Stimulated activated CD4-positive, alpha-beta T cell treated with anti-CD3 and anti-CD28 coated beads, Interleukin-4, amount 100 ng/mL, for 1 hour (primary cell): ENCODE results near the gene COMT.

Experiments
- DNase-seq: peaks from one replicate; pipeline ENCODE4 v3.0.0-alpha.2; 2020

The COMT gene

DNA sequence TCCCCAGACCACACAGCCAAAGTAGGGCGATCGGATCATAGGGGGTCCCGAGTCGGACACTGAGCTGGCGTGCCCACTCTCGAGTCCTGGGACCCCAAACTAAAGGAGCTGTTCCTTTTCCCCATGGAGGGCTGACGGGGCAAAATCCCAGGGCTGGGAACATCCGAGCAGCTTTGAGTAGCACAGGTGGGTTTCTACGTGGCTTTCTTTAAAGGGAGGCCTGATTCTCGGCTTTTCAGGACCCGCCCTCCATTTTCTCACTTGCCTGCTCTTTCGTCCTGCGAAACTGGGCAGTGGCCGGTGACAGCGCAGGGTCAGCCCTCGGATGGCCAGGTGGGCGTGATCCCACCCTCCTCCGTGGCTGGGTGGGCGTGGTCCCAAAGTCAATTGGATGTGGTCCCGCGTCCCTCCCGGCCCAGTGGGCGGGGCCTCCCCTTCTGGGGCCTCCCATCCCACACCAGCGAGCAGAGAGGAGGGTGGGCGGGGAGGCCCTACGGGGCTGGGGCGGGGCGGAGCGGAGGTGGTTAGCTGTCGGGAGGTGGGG is 17.5 kb downstream of the COMT start:
- DNase-seq = no peak

DNA sequence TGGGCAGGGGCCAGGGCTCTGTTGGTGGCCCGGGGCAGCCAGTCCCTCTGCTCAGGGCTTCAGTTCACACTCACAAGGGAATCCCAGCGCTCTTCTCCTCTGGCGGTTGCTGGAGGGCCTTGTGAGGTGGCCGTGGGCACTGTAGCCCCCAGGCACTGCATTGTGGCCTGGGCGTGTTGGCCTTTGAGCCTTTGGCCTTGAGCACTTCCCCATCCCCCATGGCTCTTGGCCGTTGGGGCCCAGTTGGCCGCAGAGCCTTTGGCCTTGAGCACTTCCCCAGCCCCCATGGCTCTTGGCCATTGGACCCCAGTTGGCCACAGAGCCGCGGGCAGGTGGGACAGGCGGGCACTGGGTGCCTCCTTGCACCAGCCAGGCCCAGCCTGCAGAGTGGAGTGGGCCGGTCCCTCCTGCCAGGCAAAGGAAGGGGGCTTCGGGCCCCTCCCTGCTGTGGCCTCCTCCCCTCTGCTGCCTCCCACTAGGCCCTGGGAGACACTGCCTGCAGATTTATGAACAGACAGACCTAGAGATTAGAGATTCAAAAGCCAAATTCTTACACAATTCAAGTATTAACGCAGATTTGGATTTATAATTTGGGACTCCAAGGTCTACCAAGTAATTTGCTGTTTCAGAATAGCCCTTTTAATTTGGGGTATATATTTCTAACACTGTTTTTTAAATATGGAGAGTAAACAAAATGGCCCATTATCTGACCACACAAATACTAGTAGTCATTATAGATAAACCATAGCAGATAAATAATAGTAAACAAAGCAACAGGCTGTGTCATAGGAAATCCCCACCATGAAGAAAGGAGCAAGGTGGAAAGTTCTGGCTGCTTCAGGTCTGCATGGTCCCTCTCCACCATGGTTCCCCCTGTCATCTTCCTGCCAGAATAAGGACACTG is 18.3 kb downstream of the COMT start:
- DNase-seq = no peak

- DNase-seq = no peak
Observed at GRCh38 chr22:19960491-19961200, 19.1 kb downstream of the COMT start.

DNA sequence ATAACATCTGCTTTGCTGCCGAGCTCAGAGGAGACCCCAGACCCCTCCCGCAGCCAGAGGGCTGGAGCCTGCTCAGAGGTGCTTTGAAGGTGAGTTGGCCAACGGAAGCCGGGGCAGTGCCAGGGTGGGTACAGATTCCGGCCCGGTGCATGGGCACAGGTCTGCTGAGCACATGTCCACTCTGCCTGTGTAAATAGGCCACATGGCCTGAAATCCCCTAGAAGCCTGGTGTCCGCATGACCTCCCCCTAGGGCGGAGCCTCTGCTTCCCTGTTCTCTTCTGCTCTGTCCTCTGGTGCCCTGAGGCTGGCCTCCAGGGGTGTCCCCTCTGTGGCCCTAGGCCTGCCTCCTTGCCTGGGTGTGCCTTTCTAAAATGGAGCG is 19.6 kb downstream of the COMT start:
- no peak for DNase-seq

DNA sequence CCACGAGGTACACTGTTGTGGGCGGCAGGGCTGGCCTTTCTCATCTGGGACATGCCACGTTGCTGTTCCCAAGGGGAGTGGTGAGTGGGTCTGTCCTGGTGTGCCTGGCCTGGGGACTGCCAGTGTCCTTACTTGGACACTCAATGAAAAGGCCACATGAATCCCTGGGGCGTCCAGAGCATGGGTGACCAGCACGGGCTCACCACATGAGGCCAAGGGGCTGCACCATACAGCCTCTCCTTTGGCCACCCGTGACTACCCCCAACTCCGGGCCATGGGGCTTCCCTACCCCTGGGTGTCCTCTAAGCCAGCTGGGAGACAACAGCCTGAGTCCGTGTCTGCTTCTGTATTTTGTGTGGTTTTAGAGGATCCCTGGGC is 20.3 kb downstream of the COMT start:
- no peak for DNase-seq

- peak; percentile 54 for DNase-seq
Observed at GRCh38 chr22:19962246-19962908, 20.8 kb downstream of the COMT start.

GRCh38 chr22:19962909-19963806 is 21.6 kb downstream of the COMT start:
- peak; percentile 20 for DNase-seq

GRCh38 chr22:19963863-19964642 is 22.5 kb downstream of the COMT start:
- no peak for DNase-seq

DNA sequence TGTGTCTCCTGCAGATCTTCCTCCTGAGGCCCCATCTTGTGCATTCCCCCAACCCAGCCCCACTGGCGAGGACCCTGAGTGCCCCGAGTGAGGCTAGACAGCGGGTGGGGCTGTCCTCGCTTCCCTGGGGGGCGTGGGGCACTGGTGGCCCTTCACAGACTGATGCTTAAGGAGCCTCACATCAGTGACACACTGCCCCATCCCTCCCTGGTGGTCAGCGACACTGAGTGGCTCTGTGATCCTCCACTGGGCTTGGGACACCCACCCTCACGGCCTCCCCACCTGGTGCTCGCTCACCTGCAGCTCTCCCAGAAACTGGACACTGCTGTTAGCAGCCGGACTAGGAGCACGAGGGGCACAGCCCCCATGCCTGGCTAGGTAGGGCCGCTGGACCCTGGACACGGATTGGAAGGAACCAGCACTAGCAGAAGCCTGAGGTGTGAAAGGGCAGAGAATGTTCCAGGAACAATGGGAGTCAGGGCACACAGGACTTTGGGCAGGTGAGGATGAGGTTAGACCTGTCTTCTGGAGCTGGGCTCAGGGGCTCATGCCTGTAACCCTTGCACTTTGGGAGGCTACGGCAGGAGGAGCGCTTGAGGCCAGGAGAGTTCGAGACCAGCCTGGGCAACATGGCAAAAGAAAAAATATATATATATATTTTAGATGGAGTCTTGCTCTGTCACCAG is 23.3 kb downstream of the COMT start:
- DNase-seq = no peak

DNA sequence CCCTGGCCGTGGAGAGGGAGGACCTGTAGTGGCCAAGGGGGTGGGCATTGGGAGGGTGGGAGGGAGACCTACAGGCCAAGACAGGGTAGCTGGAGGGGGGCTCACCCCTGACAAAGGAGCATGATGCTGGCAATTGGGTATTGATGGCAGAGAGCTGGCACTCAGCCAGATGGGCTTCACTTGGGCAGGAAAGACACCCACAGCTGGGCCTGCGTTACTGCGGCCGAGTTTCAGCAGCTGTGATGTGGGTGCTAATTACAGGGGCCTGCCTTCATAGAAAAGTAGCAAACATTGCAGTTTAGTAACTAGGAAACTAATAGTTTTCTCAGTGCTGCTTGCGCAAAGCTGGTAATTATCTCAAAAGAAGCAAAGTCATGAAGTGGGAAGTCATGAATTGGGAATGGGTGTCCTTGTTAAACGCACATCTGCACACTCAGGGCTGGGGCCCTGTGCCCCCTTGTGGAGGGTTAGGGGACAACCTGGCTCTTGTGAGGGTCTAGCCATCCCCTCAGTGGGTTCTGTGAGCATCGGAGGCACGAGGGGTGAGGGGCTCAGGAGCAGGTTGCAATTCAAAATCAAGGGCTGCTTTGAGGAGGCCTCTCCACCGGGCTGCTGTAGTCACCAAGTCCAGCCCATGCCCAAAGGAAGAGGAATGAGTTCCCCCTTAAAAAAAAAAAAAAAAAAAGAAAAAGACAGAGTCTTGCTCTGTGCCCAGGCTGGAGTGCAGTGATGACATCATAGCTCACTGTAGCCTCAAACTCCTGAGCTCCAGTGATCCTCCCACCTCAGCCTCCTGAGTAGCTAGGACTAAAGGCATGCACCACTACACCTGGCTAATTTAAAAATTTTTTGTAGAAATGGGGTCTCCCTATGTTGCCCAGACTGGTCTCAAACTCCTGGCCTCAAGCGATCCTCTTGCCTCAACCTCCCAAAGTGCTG is 24.5 kb downstream of the COMT start:
- DNase-seq = no peak

- no peak for DNase-seq
Observed at GRCh38 chr22:19966908-19967750, 25.6 kb downstream of the COMT start.

- DNase-seq = no peak
Observed at GRCh38 chr22:19967850-19968449, 26.4 kb downstream of the COMT start.

DNA sequence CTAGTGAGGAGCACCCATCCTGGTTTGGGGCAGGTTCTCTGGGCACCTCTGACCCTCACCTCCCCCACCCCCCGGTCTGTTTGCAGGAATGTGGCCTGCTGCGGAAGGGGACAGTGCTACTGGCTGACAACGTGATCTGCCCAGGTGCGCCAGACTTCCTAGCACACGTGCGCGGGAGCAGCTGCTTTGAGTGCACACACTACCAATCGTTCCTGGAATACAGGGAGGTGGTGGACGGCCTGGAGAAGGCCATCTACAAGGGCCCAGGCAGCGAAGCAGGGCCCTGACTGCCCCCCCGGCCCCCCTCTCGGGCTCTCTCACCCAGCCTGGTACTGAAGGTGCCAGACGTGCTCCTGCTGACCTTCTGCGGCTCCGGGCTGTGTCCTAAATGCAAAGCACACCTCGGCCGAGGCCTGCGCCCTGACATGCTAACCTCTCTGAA is 26.9 kb downstream of the COMT start:
- DNase-seq = no peak

DNA sequence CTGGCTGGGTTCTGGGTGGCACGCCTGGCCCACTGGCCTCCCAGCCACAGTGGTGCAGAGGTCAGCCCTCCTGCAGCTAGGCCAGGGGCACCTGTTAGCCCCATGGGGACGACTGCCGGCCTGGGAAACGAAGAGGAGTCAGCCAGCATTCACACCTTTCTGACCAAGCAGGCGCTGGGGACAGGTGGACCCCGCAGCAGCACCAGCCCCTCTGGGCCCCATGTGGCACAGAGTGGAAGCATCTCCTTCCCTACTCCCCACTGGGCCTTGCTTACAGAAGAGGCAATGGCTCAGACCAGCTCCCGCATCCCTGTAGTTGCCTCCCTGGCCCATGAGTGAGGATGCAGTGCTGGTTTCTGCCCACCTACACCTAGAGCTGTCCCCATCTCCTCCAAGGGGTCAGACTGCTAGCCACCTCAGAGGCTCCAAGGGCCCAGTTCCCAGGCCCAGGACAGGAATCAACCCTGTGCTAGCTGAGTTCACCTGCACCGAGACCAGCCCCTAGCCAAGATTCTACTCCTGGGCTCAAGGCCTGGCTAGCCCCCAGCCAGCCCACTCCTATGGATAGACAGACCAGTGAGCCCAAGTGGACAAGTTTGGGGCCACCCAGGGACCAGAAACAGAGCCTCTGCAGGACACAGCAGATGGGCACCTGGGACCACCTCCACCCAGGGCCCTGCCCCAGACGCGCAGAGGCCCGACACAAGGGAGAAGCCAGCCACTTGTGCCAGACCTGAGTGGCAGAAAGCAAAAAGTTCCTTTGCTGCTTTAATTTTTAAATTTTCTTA is 27.8 kb downstream of the COMT start:
- no peak for DNase-seq

- no peak for DNase-seq
Observed at GRCh38 chr22:19970031-19970478, 28.5 kb downstream of the COMT start.

- peak; percentile 81 for DNase-seq
Observed at GRCh38 chr22:19970479-19971275, 29.1 kb downstream of the COMT start.
